CD14-positive monocyte (primary cell): ENCODE measurements around the gene GPR68. TPM values are rescaled to one million over a fixed set of nuclear protein-coding genes. Genes with fewer than 3 reads are reported as not detected.
A peak's percentile ranks its signal among the peaks of the same experiment; 100 is the strongest.

Experiments
- DNase-seq, 3 donors: peaks; one replicate each; pipeline ENCODE4 v3.0.0-alpha.2; 2011 to 2022
- H2AFZ ChIP-seq: 2 replicates; pipeline ENCODE4 v1.6.0; 2012; ENCODE audit warnings: mild to moderate bottlenecking, low read depth, low read length, inconsistent platforms; ENCODE audit not compliant: insufficient read depth, poor library complexity, severe bottlenecking
- H3K27ac ChIP-seq, 2 donors: 1 replicate in 1 of 2; 2 replicates in 1 of 2; pipeline ENCODE4 v1.5.1; 2012 to 2013; ENCODE audit warnings: low read length in 2 of 2, control low read depth in 1 of 2, inconsistent platforms in 1 of 2, low read depth in 1 of 2, mild to moderate bottlenecking in 1 of 2
- H3K27me3 ChIP-seq, 2 donors: one replicate each; pipeline versions ENCODE4 v1.6.0 to v1.6.1; 2011 to 2013; ENCODE audit warnings: low read length in 2 of 2; ENCODE audit not compliant: control insufficient read depth in 2 of 2, insufficient read depth in 2 of 2
- H3K36me3 ChIP-seq, 2 donors: replicated peaks in 1 of 2; 1 replicate in 1 of 2; 2 replicates in 1 of 2; pipeline versions ENCODE4 v1.5.1 to v1.6.1; 2012 to 2013; ENCODE audit warnings: low read length in 2 of 2, control low read depth in 1 of 2, inconsistent platforms in 1 of 2, mild to moderate bottlenecking in 1 of 2; ENCODE audit not compliant: insufficient read depth in 2 of 2, control insufficient read depth in 1 of 2
- H3K4me1 ChIP-seq, 2 donors: 1 replicate in 1 of 2; 2 replicates in 1 of 2; pipeline versions ENCODE4 v1.5.1 to v1.6.1; 2012 to 2013; ENCODE audit warnings: low read length in 2 of 2, control low read depth in 1 of 2, inconsistent platforms in 1 of 2, mild to moderate bottlenecking in 1 of 2, moderate library complexity in 1 of 2; ENCODE audit not compliant: insufficient read depth in 2 of 2, control insufficient read depth in 1 of 2
- H3K4me2 ChIP-seq: replicated peaks from 2 replicates; pipeline ENCODE3; 2012; ENCODE audit warnings: low read length, moderate library complexity, mild to moderate bottlenecking; ENCODE audit not compliant: poor library complexity, severe bottlenecking; ENCODE audit errors: extremely low read depth
- H3K4me3 ChIP-seq, 3 experiments: fragments of 200-600 bp in 1 of 3; sonication (generic) in 1 of 3; replicated peaks in 1 of 3; 1 replicate in 2 of 3; 2 replicates in 1 of 3; pipeline ENCODE4 v1.5.1; 2011 to 2013; ENCODE audit warnings: low read length in 3 of 3, mild to moderate bottlenecking in 3 of 3, control low read depth in 2 of 3, low read depth in 2 of 3, inconsistent platforms in 1 of 3, moderate library complexity in 1 of 3
- H3K79me2 ChIP-seq: 2 replicates; pipeline ENCODE4 v1.6.0; 2012; ENCODE audit warnings: mild to moderate bottlenecking, control low read depth, inconsistent platforms, low read length, moderate library complexity; ENCODE audit not compliant: insufficient read depth
- H3K9ac ChIP-seq: 2 replicates; pipeline ENCODE4 v1.6.0; 2017; ENCODE audit warnings: low read length, mild to moderate bottlenecking; ENCODE audit not compliant: insufficient read depth, poor library complexity, severe bottlenecking
- H3K9me3 ChIP-seq, 2 donors: replicated peaks in 1 of 2; 1 replicate in 1 of 2; 2 replicates in 1 of 2; pipeline versions ENCODE4 v1.5.1 to v1.6.1; 2012 to 2013; ENCODE audit warnings: low read length in 2 of 2, control low read depth in 1 of 2; ENCODE audit not compliant: control insufficient read depth in 1 of 2, insufficient read depth in 1 of 2
- H4K20me1 ChIP-seq: 2 replicates; pipeline ENCODE4 v1.6.0; 2012; ENCODE audit warnings: mild to moderate bottlenecking, low read length, control low read depth, moderate library complexity; ENCODE audit not compliant: insufficient read depth
- H3K27ac Mint-ChIP-seq, 7 donors: one replicate each; pipeline ENCODE4 v1.8.0; 2020; ENCODE audit warnings: mild to moderate bottlenecking in 7 of 7, mixed read lengths in 7 of 7, moderate library complexity in 6 of 7, inconsistent platforms in 2 of 7
- H3K27me3 Mint-ChIP-seq, 3 donors: one replicate each; pipeline ENCODE4 v1.8.0; 2021 to 2022; ENCODE audit warnings: low read depth in 3 of 3, mild to moderate bottlenecking in 3 of 3, mixed read lengths in 3 of 3, moderate library complexity in 3 of 3, inconsistent platforms in 1 of 3
- H3K36me3 Mint-ChIP-seq, 2 donors: one replicate each; pipeline ENCODE4 v1.8.0; 2020; ENCODE audit warnings: mixed read lengths in 2 of 2, inconsistent platforms in 1 of 2, mild to moderate bottlenecking in 1 of 2
- H3K4me1 Mint-ChIP-seq: one replicate; pipeline ENCODE4 v1.8.0; 2020; ENCODE audit warnings: mild to moderate bottlenecking, mixed read lengths
- H3K4me3 Mint-ChIP-seq, 2 donors: one replicate each; pipeline ENCODE4 v1.8.0; 2020; ENCODE audit warnings: mild to moderate bottlenecking in 2 of 2, mixed read lengths in 2 of 2, moderate library complexity in 1 of 2
- H3K9me3 Mint-ChIP-seq, 7 donors: one replicate each; pipeline ENCODE4 v1.8.0; 2020 to 2022; ENCODE audit warnings: mixed read lengths in 7 of 7, mild to moderate bottlenecking in 6 of 7, moderate library complexity in 6 of 7, inconsistent platforms in 2 of 7
- WGBS: methylation state at CpG from one replicate; pipeline ENCODE4 v1.1.5; 2013; ENCODE audit warnings: missing lambda C conversion rate; ENCODE audit not compliant: insufficient coverage; 5-methylcytosine and 5-hydroxymethylcytosine counted together
- intact Hi-C, 2 donors: fragments of 100-400 bp; cut with micrococcal nuclease; formaldehyde crosslinking; loops; one replicate each; pipeline versions ENCODE4 v1.15.0 to v1.15.1; 2023
- polyA plus RNA-seq, 3 donors: library from polyadenylated mRNA; depleted of rRNA in 1 of 3; unstranded in 2 of 3; stranded (reverse) in 1 of 3; fragments of 300-500 nt in 2 of 3; fragments of >200 nt in 1 of 3; fragmentation: Illumina TruSeq in 2 of 3; gene quantifications; 1 replicate in 2 of 3; 2 replicates in 1 of 3; pipeline ENCODE4 v1.2.3, GENCODE V29; 2012 to 2021
- TF ChIP-seq, protein P1 (sequence below): fragments of 200-600 bp; IDR thresholded peaks from one replicate; pipeline ENCODE4 v1.8.0; 2022; ENCODE audit warnings: antibody characterized with exemption, mild to moderate bottlenecking

GPR68 gene
- polyA plus RNA-seq, 3 donors: 0.05 to 0.07 TPM; not detected in 1

DNA sequence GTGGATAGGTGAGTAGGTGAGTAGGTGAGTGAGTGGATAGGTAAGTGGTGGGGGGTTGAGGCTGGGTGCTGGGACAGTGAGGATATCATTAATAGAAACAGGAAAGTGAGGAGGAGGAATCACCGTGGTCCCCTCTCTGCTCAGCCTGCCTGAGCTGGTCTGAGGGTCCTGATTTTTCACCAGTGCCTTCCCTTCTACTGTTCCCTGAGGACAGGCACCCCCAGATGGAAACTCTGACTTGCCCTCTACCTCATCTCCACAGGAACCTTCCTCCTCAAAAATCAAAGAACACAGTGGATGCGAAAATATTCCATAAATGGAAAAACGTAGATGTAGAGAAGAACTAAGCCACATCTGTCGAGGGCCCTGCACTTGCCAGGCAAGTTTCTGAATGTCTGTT is 1.9 kb downstream of the GPR68 start:
- Mint-ChIP-seq H3K4me1 (peaks cover 51% of the 10 kb centered on the region), H3K27me3 (peaks cover 7 to 13% (median 10%) of the 10 kb centered on the region in 3 donors), H3K4me3 (no peak overlapping the region), H3K27ac (peak overlapping the region; percentile 79 to 93 (median 89)), H3K36me3 (no peaks in the 10 kb centered on the region), H3K9me3 (peaks cover 2 to 12% (median 7%) of the 10 kb centered on the region in 7 donors)
- TF ChIP-seq, protein P1, sequence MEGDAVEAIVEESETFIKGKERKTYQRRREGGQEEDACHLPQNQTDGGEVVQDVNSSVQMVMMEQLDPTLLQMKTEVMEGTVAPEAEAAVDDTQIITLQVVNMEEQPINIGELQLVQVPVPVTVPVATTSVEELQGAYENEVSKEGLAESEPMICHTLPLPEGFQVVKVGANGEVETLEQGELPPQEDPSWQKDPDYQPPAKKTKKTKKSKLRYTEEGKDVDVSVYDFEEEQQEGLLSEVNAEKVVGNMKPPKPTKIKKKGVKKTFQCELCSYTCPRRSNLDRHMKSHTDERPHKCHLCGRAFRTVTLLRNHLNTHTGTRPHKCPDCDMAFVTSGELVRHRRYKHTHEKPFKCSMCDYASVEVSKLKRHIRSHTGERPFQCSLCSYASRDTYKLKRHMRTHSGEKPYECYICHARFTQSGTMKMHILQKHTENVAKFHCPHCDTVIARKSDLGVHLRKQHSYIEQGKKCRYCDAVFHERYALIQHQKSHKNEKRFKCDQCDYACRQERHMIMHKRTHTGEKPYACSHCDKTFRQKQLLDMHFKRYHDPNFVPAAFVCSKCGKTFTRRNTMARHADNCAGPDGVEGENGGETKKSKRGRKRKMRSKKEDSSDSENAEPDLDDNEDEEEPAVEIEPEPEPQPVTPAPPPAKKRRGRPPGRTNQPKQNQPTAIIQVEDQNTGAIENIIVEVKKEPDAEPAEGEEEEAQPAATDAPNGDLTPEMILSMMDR: no peak
- no peaks in the 10 kb centered on the region for H4K20me1 ChIP-seq
- H3K27me3 ChIP-seq: no peaks in the 10 kb centered on the region
- no peaks in the 10 kb centered on the region for H3K79me2 ChIP-seq
- intact Hi-C loops: loop anchor here in 1 of 2 donors (10.0 kb wide), 1 partner anchor 172 kb away; the partner anchor contains the start of gene CCDC88C
- H3K27ac ChIP-seq: peak overlapping the region in 1 of 2 donors; percentile 92
- H2AFZ ChIP-seq: no peak overlapping the region
- H3K4me2 ChIP-seq: peak overlapping the region; percentile 39
- 100% methylated on average over 2 of the region's 4 CpGs for WGBS
- no peaks in the 10 kb centered on the region for H3K9me3 ChIP-seq
- peaks cover 52 to 54% of the 10 kb centered on the region in 2 donors for H3K4me1 ChIP-seq
- no peak for DNase-seq
- no peaks in the 10 kb centered on the region for H3K36me3 ChIP-seq
- H3K4me3 ChIP-seq: peak overlapping the region in 1 of 3 experiments; percentile 28
- peak overlapping the region; percentile 55 for H3K9ac ChIP-seq

DNA sequence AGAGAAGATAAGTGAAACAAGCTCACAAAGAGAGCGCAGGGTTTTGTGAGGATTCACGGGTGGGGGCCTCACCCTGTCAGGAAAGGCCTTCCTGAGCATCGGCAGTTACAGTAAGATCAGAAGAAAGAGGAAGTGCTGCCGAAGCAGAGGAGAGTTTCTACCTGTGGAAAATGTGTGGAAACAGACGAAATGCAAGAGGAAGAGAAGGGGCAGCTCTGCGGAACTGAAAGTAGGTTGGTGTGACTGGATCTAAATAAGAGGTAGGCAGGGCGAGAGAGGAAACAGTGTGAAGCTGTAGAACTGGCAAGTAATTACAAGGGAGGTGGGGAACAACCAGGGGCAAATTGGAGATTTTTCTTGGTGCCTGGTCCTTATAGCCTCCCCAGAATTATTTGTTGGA is 2.6 kb downstream of the GPR68 start:
- Histone ChIP-seq H4K20me1 (no peaks in the 10 kb centered on the region), H2AFZ (no peak overlapping the region), H3K79me2 (no peaks in the 10 kb centered on the region), H3K27me3 (no peaks in the 10 kb centered on the region), H3K9me3 (no peaks in the 10 kb centered on the region), H3K4me3 (peak overlapping the region in 1 of 3 experiments; percentile 46), H3K36me3 (no peaks in the 10 kb centered on the region), H3K4me2 (peak overlapping the region; percentile 3), H3K9ac (peak overlapping the region; percentile 45), H3K4me1 (peaks cover 57 to 60% of the 10 kb centered on the region in 2 donors), H3K27ac (peak overlapping the region in 1 of 2 donors; percentile 85)
- peak; percentile 82 to 95 (median 95) for DNase-seq
- Mint-ChIP-seq H3K9me3 (peaks cover 2 to 12% (median 7%) of the 10 kb centered on the region in 7 donors), H3K27ac (peak overlapping the region; percentile 70 to 93 (median 86)), H3K27me3 (peaks cover 9 to 13% (median 11%) of the 10 kb centered on the region in 3 donors), H3K36me3 (no peaks in the 10 kb centered on the region), H3K4me1 (peaks cover 59% of the 10 kb centered on the region), H3K4me3 (peak overlapping the region; percentile 37 to 80)
- intact Hi-C loops: loop anchor here in 1 of 2 donors (10.0 kb wide), 1 partner anchor 173 kb away; the partner anchor contains the start of gene CCDC88C
- 5% methylated on average over 7 of the region's 7 CpGs for WGBS
- TF ChIP-seq, protein P1: no peak
